Endothelial cell of hepatic sinusoid (primary cell): ENCODE data around the gene EHD4.

Experiments used
- in situ Hi-C: cut with HindIII; loops from 2 replicates; pipeline ENCODE4 v1.10.0; 2017; ENCODE audit warnings: low sequenced_read_pairs

Gene EHD4

GRCh38 chr15:41940441-41940857 is 31.9 kb downstream of the EHD4 start:
- in situ Hi-C loops, result no loop called here

- in situ Hi-C loops, result no loop called here
These were observed 32.4 kb downstream of the EHD4 start for GRCh38 chr15:41939986-41940385.

- in situ Hi-C loops, result no loop called here
These were observed 34.8 kb downstream of the EHD4 start for GRCh38 chr15:41937568-41937923.

GRCh38 chr15:41936649-41937567 is 35.4 kb downstream of the EHD4 start:
- in situ Hi-C loops, result no loop called here

DNA sequence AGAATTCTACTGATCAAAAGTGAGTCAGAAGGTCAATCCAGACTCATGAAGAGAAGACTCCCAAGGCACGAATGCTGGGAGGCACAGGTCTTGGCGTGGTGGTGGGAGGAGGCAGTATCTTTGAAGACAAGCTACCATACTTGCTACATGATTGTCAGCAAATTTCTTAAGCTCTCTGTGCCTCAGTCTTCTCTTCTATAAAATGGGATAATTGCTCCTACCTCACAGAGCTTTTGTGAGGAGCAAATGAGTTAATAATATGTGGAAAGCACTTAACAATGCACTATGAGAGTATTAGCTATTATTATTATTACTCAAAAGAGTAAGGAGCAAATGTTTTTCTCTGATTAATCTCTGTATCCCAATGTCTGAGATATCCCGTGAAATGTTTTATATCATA is 36.2 kb downstream of the EHD4 start:
- in situ Hi-C loops, result no loop called here

GRCh38 chr15:41935566-41936020 is 36.8 kb downstream of the EHD4 start:
- in situ Hi-C loops, result no loop called here

DNA sequence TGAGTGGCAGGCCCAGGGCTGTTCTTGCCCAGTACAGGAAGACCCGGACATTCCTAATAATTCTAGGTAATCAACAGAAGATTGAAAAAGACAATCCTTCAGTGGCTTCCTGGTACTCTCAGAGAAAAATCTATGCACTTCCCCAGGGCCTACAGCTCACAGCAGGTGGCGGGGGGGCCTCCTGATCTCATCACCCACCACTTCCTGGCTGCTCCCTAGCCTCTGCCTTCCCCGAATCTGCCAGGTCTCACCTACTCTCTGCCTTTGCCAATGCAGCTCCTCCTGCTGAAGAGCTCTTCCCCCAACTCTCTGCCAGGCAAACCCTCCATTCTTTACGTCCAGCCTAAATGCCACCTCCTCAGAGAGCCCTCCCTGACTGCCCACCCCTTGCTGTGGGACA is 37.5 kb downstream of the EHD4 start:
- in situ Hi-C loops, result no loop called here

GRCh38 chr15:41933771-41934170 is 38.6 kb downstream of the EHD4 start:
- in situ Hi-C loops, result no loop called here

DNA sequence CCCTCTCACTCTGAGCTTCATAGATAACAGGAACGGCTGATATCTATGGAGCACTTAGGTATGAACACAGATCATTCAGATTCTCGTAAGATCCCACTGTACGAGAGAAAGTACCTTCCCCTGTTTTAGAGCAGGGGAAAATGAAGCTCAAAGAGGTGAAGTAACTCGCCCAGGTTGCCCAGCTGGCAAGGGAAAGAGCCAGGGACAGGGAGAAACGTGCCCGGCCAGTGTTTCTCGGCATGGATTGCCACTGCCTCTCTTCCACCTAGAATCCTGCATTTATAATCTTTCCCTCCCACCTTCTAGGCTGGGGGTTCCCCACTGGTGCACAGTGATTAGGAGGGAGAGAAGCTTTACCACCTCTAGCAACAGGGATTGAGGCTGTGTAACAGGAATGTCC is 39.0 kb downstream of the EHD4 start:
- in situ Hi-C loops, result no loop called here

GRCh38 chr15:41932511-41933289 is 39.7 kb downstream of the EHD4 start:
- in situ Hi-C loops, result no loop called here

DNA sequence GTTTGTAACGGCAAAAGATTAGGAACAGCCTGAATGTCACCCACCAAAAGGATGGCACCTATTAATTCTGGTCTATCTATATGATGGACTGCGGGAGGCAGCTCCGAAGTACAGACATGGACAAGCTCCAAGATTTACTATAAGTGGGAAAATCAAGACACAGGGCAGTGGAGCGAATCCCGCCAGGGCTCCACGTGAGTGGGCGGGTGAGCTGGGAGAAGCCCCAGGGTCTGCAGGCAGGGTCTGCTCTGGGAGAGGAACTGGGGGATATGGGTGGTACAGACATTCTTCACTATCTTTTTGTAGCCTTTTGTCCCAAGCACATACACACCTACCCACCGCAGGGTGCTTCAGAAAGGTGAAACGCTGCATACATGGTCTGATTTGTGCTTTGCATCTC is 40.3 kb downstream of the EHD4 start:
- in situ Hi-C loops, result no loop called here

DNA sequence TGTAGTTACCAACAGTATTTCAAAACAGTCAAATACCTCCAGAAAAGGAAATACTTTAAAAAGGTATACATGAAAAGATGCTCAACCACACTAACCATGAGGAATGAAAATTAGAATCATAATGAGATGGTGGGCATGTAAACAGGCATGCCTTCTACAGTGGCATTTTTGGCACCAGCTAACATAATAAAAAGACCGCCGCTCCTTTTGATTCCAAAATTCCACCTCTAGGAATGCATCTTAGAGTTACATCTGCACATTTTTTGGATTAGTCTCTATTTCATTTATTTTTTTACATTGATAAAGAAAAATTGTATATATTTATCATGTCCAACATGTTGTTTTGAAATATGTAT is 41.5 kb downstream of the EHD4 start:
- in situ Hi-C loops, result no loop called here

DNA sequence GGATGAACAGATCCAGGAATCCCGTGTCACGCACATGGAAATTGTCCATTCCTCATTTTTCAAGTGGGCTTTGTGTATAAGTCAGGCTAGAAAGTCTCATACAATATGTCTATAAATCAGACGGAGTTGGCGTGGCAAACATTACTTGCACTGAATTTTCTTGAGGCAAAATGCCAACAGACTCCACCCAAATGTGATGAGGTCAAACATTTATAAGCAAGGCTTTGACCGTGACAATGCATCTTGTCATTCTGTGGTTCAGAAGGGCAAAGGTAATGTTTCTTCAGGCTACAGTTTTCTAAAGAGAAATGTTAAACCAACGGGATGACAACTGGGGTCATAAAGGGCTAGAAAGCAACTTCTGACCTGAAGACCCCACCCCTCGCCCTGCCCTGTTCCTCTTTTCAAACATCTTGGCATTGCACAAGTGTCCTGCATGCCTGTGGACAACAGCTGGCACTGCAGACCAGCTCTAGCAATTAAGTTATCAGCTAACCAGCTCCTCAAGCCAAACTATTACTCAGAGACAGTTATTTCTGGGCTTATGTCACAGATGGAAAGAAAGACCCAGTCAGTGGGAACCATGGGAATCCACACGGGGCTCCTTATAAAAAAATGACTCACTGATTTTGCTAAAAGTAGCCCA is 42.0 kb downstream of the EHD4 start:
- in situ Hi-C loops, result no loop called here

GRCh38 chr15:41928637-41929620 is 43.4 kb downstream of the EHD4 start:
- in situ Hi-C loops, result no loop called here

DNA sequence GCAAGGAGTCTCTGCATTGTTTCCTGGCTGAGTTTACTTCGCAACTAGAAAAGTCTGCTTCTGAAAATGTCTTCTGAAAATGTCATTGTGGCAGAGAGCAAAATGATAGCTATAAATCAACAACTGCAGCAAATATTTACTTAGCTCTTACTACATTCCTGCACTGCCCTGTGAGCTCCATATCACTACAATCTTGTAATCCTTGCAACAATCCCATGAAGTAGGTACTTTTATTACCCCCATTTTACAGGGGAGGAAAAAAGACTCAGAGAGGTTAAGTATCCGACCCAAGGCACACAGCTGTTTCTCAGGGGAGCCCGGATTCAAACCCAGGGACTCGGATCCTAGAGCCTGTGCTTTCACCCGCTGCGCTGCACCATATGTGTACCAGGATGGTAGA is 44.3 kb downstream of the EHD4 start:
- in situ Hi-C loops, result no loop called here

DNA sequence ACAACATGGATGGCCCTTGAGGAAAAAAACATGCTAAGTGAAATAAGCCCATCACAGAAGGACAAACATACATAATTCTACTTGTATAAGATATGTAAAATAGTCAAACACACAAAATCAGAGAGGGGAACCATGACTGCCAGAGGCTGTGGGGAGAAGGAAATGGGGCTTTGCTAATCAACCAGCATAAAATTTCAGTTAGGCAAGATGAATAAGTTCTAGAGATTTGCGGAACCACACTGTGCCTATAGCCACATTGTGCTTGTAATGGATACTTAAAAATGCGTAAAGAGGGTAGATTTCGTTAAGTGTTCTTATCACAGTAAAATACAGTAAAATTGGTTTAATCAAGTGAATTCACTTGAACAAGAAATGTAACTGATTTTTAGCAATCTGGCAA is 44.8 kb downstream of the EHD4 start:
- in situ Hi-C loops, result no loop called here

DNA sequence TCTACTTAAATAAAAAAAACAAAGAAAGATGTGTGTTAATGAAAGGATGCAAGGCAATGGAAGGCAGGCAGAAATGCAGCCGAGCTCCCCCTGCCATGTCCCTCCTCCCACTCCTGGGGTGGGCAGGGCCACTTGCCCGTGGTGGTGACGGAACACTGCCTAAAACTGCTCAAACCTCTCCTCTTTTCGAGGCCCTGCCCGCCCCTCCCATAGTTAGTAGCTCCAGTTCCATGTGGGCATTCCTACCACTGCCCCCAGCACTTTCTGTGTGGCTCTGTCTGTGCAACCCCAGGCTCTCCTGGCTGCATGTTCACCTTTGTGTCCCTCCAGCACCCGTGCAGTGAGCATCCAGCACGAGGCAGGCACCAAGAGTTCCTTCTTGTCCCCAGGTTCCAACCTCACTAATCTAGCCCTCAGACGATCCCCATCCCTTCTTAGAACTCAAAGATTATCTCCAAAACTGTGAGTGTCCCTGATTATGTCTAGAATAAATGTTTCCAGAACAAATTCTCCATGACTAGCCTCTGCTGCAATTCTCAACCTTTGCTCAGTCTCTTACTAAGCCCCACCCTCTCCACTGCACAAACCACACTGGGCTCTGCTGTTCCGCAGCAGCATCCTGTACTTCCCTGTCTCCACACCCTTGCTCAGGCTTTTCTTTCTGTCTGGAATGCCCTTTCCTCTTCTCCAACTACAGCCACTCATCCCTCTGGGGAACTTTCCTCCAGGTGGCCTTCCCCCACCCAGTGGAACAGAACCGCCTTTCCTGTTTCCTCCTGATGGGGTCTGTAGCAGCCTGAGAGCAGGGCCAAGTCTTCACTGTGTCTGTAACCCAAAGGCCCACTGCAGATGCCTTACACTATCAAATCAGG is 45.9 kb downstream of the EHD4 start:
- in situ Hi-C loops, result no loop called here

DNA sequence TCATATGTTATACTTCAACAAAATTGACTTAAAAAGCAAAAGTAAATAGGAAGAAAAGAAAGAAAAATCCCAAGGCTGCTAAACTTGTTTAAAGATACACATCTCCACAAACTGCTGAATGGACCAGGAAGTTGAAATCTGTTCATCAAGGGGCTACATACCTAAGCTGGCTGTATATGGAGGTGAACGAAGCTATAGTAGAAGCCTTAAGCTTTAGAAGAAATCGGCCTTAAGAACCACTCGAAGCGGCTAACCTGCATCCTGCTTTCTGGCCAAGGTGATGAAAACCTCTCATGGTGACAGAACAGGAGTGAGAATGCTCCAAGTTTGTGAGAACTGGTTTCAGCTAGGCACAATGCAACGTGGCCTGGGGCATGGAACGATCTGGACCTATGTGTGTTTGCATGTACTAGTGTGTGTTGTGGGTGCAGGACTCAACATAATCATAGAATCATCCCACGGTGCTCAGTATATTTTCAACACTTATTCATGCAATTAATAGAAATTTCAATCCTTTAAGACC is 47.2 kb downstream of the EHD4 start:
- in situ Hi-C loops, result no loop called here

DNA sequence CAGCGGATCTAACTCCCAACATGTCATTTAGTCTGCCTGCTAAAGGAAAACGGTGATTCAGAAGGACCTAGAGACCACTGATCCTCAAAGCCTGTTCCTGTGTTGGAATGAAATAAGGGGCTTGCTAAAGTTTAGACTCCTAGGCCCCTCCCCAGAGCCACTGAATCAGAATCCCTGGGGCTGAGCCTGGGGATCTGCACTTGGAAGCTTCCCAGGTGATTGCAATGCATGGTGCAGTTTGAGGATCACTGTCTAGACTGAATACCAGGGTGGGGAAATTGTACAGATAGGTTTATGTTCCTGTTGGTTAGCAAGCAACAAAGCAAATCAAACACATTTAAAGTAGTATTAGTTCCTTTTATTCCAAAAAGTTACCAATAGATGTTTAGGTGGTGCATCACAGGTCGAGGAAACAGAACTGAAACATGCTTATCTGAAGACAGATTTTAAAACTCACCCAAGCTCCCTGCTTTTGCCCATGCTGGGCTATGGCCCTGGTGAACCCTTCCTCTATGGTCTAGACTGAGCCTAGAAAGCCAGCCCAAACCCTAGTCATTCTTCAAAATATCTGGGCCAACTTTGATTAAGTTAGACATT is 48.9 kb downstream of the EHD4 start:
- in situ Hi-C loops, result no loop called here
